ENCODE results near the gene TRIM56.
"Not testable (repeated sequence)": the region's sequence is repeated elsewhere in the genome, so short reads cannot be mapped to it uniquely, and the experiment has no call there.

TRIM56 gene

GRCh38 chr7:101092266-101092905 is 7.1 kb downstream of the TRIM56 start:
- DNase-seq, result not testable (repeated sequence)

GRCh38 chr7:101093906-101094305 is 8.6 kb downstream of the TRIM56 start:
- DNase-seq, result no peak

DNA sequence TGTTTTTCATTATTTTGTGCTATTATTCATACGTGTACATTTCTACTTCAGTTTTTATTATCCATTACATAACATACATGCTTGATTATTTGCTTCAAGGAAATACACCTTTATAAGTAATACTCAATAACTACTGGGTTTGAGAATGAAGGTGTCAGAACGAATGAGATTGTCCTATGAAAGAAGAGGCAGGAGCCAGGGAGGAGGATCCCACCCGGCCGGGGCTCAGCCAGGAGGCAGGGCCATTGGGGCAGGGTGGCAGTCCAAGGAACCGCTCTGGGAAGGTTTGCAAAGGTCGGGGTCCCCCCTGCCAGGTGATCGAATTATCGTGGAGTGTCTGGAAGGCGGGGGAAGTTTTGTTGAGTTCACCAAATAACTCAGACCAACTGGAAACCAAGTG is 9.1 kb downstream of the TRIM56 start:
- no peak for DNase-seq

DNA sequence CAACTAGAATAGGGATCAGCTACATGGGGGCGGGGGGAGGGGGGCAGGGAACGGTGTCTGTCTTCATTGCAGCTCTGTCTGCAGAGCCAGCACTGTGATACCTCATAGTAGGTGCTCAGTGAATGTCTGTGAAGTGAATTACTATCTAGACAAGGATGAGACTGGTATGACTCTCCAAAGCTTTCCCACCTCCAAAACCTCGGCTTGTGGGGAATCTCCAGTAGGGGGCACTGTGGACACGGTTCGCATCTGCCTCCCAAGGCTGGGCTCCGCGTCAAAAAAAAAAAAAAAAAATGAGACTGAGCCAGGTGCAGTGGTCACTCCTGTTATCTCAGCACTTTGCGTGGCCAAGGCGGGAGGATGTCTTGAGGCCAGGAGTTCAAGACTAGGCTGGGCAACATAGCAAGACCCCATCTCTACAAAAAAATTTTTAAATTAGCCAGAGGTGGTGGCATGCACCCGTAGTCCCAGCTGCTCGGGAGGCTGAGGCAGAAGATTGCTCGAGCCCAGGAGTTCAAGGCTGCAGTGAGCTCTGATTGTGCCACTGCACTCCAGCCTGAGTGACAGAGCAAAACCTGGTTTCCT is 9.6 kb downstream of the TRIM56 start:
- DNase-seq, result peak; percentile 44 to 47

DNA sequence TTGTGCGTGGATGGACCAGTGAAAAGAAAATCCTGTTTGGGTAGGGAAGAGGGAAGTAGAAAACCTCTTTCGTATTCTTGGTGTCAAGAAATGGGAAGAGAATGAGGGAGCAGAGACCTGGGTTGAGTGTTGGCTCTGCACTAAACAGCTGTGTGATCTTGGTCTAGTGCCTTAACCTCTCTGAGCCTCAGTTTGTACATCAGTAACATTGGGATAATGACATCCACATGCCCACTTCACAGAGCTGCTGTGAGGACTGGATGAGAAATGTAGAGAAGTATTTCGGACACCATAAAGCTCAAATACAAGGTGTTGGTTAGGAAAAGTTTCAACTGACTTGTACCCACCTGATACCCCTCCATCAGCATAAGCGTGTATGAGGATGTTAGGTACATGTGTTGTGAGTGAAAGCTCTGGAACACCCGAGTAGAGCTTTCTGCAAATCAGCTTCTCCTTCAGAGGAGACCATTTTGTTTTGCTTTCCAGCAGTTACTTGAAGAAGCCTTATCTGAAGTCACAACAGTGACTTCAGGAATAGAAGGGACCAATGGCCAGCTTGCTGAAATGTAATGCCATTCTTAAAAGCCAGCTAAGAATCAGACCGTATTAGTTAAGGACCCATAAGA is 11.2 kb downstream of the TRIM56 start:
- DNase-seq, result no peak

GRCh38 chr7:101096957-101097347 is 11.7 kb downstream of the TRIM56 start:
- DNase-seq, result no peak

- no peak for DNase-seq
Measured at GRCh38 chr7:101097561-101097960, 12.3 kb downstream of the TRIM56 start.

- DNase-seq, result peak; percentile 47 to 50
Measured at GRCh38 chr7:101099969-101100781, 14.9 kb downstream of the TRIM56 start.

- DNase-seq, result no peak
Measured at GRCh38 chr7:101100858-101101847, 15.9 kb downstream of the TRIM56 start.

DNA sequence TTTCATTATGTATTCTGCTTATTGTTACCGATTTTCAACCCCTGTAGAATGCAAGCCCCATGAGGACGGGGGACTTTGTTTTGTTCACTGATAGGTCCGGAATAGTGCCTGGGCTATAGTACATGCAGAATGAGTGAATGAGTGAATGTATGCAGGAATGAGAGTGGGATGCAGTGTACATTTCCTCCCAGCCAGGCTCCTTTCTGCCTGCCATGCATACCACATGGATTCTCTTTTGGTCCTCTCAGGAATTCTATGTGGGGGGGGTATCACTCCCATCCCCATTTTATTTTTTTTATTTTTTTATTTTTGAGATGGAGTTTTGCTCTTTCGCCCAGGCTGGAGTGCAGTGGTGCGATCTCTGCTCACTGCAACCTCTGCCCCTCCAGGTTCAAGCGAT is 16.7 kb downstream of the TRIM56 start:
- DNase-seq, result no peak

GRCh38 chr7:101103701-101104100 is 18.4 kb downstream of the TRIM56 start:
- DNase-seq, result not testable (repeated sequence)

DNA sequence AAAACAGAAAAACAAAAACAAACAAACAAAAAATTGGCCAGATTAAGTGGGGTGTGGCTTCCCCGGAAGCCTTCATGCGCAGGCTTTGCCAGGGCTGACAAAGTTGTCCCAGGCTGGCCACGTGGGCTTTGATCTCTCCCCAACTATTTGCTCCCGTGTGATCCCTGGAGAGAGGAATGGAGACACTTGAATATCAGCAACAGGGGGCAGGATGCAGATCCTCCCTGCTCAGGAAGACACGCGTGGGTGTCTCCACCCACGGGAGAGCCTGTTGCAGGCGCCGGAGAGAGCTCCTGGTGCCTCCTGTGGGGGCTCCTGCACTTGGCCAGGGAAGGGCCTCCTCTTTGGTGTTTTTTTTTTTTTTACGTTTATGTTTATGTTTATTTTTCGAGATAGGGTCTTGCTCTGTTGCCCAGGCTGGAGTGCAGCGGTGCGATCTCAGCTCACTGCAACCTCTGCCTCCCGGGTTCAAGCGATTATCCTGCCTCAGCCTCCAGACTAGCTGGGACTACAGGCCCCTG is 19.0 kb downstream of the TRIM56 start:
- DNase-seq, result no peak

GRCh38 chr7:101104799-101105198 is 19.5 kb downstream of the TRIM56 start:
- DNase-seq, result no peak

GRCh38 chr7:101105248-101105647 is 20.0 kb downstream of the TRIM56 start:
- DNase-seq, result not testable (repeated sequence)

- no peak for DNase-seq
Measured at GRCh38 chr7:101106386-101106785, 21.1 kb downstream of the TRIM56 start.

DNA sequence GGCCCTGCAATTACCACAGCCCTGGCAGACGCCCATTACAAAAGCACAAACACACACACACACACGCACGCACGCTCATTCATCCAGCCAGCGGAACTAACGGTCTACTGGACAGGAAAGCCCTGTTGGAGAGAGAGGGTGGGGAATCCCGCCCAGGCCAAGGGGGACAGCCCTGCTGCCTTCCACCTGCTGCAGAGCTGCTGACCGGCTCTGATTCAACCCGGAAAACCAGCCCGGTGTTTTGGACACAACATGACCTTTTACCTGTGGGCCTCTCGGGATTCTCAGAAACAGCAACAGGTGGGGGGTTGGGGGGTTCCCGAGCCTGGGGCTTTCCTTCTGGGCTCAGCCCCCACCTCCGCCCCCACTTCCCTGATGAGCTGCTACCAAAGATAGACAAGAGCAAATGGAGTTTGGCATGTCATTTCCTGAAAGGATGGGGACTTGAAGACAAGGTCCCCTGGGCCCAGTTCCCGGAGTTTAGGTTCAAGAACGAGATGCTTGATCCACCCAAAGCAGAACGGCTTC is 23.1 kb downstream of the TRIM56 start:
- no peak for DNase-seq

GRCh38 chr7:101108961-101109360 is 23.7 kb downstream of the TRIM56 start:
- DNase-seq, result no peak

DNA sequence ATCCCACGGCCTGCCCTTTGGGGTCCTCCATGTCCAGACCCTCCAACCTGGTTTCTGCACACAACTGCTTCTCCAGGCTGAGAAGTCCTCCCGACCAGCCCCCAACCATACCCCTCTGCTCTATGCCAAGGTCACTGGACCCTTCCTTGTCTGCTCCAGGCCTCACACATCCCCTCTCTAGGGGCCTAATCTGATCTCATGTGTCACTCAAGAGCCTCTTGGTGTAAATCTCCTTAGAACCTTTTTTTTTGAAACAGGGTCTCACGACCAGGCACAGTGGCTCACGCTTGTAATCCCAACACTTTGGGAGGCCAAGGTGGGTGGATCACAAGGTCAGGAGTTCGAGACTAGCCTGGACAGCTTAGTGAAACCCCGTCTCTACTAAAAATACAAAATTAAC is 24.1 kb downstream of the TRIM56 start:
- no peak for DNase-seq

DNA sequence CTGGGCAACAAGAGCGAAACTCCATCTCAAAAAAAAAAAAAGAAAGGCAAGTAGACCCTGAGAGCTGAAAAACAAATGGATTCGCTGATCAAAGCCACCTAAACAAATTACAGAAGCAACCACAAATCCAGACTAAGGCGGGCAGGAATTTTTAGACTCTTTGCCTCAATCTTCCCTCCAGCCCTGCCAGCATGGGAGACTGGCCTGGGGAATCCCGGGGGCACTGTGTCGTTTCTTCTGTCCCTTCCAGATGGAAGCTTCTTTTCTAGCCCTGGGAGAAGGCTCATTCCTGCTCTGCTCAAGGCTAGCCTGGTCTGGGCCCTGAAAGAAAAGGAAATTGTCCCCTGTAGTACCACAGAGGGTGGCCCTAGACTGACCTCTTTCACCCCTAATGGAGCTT is 26.0 kb downstream of the TRIM56 start:
- no peak for DNase-seq

DNA sequence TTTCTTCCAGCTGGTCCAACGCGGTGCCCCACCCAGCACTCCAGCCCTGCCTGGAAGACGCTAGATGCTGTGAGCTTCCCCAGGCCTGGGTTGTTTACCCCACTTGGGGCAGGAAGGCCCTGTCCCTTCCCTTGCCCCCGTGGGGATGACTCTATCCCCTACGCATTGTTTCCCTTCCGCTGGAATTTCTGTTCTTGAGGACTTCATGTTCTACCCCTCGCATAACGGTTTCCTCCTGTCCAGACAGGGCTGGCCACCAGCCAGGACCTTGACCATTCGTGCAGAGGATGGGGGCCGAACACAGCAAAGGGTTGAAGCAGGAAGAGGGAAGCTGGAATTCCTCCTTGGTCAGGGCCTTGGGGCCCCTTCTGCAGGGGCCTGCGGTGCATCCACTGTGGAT is 27.0 kb downstream of the TRIM56 start:
- no peak for DNase-seq

DNA sequence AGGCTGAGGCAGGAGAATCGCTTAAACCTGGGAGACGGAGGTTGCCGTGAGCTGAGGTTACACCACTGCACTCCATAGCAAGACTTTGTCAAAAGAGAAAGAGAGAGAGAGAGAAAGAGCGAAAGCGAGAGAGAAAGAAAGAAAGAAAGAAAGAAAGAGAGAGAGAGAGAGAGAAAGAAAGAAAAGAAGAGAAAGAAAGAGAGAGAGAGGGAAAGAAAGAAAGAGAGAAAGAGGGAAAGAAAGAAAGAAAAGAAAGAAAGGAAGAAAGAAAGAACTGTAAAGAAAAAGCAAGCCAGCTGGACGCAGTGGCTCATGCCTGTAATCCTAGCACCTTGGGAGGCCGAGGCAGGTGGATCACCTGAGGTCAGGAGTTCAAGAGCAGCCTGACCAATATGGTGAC is 27.9 kb downstream of the TRIM56 start:
- DNase-seq, result not testable (repeated sequence)

DNA sequence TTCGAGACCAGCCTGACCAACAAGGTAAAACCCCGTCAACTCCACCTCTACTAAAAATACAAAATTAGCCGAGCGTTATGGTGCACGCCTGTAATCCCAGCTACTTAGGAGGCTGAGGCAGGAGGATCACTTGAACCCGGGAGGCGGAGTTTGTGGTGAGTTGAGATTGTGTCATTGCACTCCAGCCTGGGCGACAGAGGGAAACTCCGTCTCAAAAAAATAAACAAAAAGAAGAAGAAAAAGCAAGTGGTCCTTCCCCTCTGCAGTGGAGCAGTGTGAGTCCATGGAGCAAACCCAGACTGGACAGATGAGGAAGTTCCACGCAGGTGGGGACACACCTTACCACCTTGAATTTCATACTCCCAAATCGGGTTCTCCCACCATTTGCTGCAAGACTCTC is 28.6 kb downstream of the TRIM56 start:
- DNase-seq, result no peak

Measured in stimulated activated CD4-positive, alpha-beta T cell treated with anti-CD3 and anti-CD28 coated beads, Interleukin-2, amount 100 ng/mL, for 48 hours (primary cell).